Naive thymus-derived CD4-positive, alpha-beta T cell (primary cell): ENCODE data around the gene SRRM5. TPM values are rescaled to one million over a fixed set of nuclear protein-coding genes. Genes with fewer than 3 reads are reported as not detected.

Experiments
- ATAC-seq: fragments of 150-1000 bp; cut with Tn5 transposase; 2 replicates; pipeline ENCODE4 v1.10.0; 2021; ENCODE audit warnings: mild to moderate bottlenecking, moderate library complexity
- CTCF ChIA-PET: fragments of 350-600 bp; sonication (Branson Sonifier 250); formaldehyde crosslinking; loops from one replicate; lab custom pipeline; 2021; ENCODE audit warnings: antibody characterized with exemption; lab: Charles Lee
- POLR2A ChIA-PET: fragments of 350-600 bp; sonication (Branson Sonifier 250); formaldehyde crosslinking; loops from one replicate; lab custom pipeline; 2021; ENCODE audit warnings: antibody characterized with exemption, inconsistent platforms; lab: Charles Lee
- DNase-seq, 9 donors: peaks; one replicate each; pipeline versions ENCODE4 v3.0.0 to v3.0.0-alpha.2; 2020 to 2022; ENCODE audit warnings: mixed read lengths in 1 of 9
- H3K27ac ChIP-seq: one replicate; pipeline ENCODE4 v1.7.0; 2013; ENCODE audit warnings: mild to moderate bottlenecking, low read depth, low read length, moderate library complexity
- H3K27me3 ChIP-seq, 2 donors: one replicate each; pipeline ENCODE4 v1.7.0; 2013; ENCODE audit warnings: low read length in 2 of 2, mild to moderate bottlenecking in 2 of 2, moderate library complexity in 2 of 2; ENCODE audit not compliant: control insufficient read depth in 2 of 2, insufficient read depth in 2 of 2
- H3K36me3 ChIP-seq, 3 experiments: 1 replicate in 2 of 3; 2 replicates in 1 of 3; pipeline ENCODE4 v1.7.0; 2013; ENCODE audit warnings: low read length in 3 of 3, mild to moderate bottlenecking in 3 of 3, moderate library complexity in 1 of 3; ENCODE audit not compliant: insufficient read depth in 3 of 3, control insufficient read depth in 2 of 3
- H3K4me1 ChIP-seq, 2 donors: one replicate each; pipeline ENCODE4 v1.7.0; 2013; ENCODE audit warnings: low read length in 2 of 2, mild to moderate bottlenecking in 2 of 2, moderate library complexity in 1 of 2; ENCODE audit not compliant: control insufficient read depth in 2 of 2, insufficient read depth in 2 of 2
- H3K4me3 ChIP-seq: 2 replicates; pipeline ENCODE4 v1.7.0; 2013; ENCODE audit warnings: mild to moderate bottlenecking, low read length
- H3K9me3 ChIP-seq, 3 experiments: 1 replicate in 2 of 3; 2 replicates in 1 of 3; pipeline ENCODE4 v1.7.0; 2013; ENCODE audit warnings: low read length in 3 of 3; ENCODE audit not compliant: control insufficient read depth in 2 of 3
- H3K27ac Mint-ChIP-seq, 9 donors: one replicate each; pipeline ENCODE4 v1.8.0; 2020 to 2022; ENCODE audit warnings: mixed read lengths in 9 of 9, mild to moderate bottlenecking in 8 of 9, moderate library complexity in 5 of 9, inconsistent platforms in 2 of 9
- H3K27me3 Mint-ChIP-seq, 5 donors: one replicate each; pipeline ENCODE4 v1.8.0; 2021 to 2022; ENCODE audit warnings: mixed read lengths in 5 of 5, mild to moderate bottlenecking in 1 of 5
- H3K36me3 Mint-ChIP-seq, 5 donors: one replicate each; pipeline ENCODE4 v1.8.0; 2020 to 2022; ENCODE audit warnings: mixed read lengths in 5 of 5, mild to moderate bottlenecking in 3 of 5, inconsistent platforms in 1 of 5
- H3K4me1 Mint-ChIP-seq, 7 donors: one replicate each; pipeline ENCODE4 v1.8.0; 2020 to 2022; ENCODE audit warnings: mixed read lengths in 7 of 7, mild to moderate bottlenecking in 3 of 7, inconsistent platforms in 1 of 7
- H3K4me3 Mint-ChIP-seq, 10 donors: one replicate each; pipeline ENCODE4 v1.8.0; 2020 to 2022; ENCODE audit warnings: mild to moderate bottlenecking in 10 of 10, mixed read lengths in 10 of 10, moderate library complexity in 6 of 10, inconsistent platforms in 2 of 10
- H3K9me3 Mint-ChIP-seq, 11 donors: one replicate each; pipeline ENCODE4 v1.8.0; 2020 to 2022; ENCODE audit warnings: mixed read lengths in 11 of 11, mild to moderate bottlenecking in 4 of 11, inconsistent platforms in 1 of 11, moderate library complexity in 1 of 11
- intact Hi-C, 2 donors: fragments of 100-400 bp; cut with micrococcal nuclease; formaldehyde crosslinking; loops; one replicate each; pipeline ENCODE4 v1.15.1; 2023
- polyA plus RNA-seq, 2 donors: library from polyadenylated mRNA; unstranded; fragments of 300-500 nt; fragmentation: Illumina TruSeq; gene quantifications; one replicate each; pipeline ENCODE4 v1.2.3, GENCODE V29; 2021
- total RNA-seq, 6 experiments: library from RNA in 5 of 6; stranded (reverse) in 5 of 6; gene quantifications; 1 replicate in 5 of 6; 2 replicates in 1 of 6; pipeline ENCODE4 v1.2.3 and lab custom pipeline; 2021 to 2026

SRRM5 gene, protein sequence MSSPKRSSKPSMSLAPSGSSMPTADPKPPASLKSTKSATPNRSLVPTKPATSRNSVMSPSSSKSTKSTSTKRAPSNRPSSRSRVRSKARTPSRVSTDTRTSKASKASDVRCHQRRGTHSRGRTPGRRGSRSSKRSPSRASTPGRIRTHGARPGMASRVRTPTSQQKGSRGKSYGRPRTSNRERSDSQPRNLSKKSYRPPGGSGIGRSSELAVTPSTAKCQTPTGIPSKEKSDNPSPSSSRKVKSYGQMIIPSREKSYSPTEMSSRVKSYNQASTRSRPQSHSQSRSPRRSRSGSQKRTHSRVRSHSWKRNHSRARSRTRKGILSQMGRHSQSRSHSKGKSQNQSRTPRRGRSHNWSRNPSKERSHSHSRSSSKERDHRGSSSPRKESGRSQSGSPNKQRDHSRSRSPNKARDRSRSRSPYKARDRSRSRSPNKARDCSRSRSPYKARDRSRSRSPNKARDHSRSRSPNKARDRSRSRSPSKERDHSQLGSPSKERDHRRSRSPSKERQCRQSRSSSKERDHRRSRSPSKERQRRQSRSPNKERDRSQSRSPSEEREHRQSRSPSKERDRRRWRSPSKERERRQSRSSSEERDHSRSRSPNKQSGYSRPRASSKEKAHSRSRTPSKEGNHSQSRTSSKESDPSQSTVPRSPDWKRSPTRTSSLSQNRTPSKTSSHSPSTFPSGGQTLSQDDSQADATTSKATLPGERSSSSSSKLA
- total RNA-seq: 1 to 10 TPM in 3 of 5 experiments, under 1 TPM in 2; 0.56 to 1.7 (median 1.1) TPM
- polyA plus RNA-seq: 1 to 10 TPM in 1 of 2 donors, under 1 TPM in 1; 0.97 to 1.3 TPM
- 0.67 reads per million for total RNA-seq (lab: John Stamatoyannopoulos, UW)

DNA sequence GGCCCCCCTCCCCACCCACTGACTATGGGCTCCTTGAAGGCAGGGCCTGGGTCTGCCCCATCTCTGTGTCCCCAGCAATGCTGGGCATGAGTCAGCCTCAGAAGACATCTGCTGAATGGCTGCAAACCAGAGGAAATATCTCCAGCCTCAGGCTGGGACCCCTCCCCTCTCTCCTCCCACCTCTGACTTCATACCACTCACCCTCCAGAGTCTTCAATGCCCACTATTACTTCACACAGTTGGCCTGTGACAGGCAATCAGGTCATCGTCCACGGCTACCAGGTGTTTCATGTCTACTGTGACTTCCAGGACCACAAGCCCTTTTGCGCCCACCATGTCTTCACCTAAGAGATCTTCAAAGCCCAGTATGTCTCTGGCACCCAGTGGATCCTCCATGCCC is at the start of gene SRRM5:
Gene SRRM5, plus strand, starts transcription at position 301 of the 400 bp plus-strand sequence. Its CDS starts 34 bp downstream, at position 335.
- Histone ChIP-seq H3K4me1 (no peaks in the 10 kb centered on the region), H3K36me3 (peaks cover 0 to 51% (median 14%) of the 10 kb centered on the region in 3 experiments), H3K27me3 (no peaks in the 10 kb centered on the region), H3K27ac (no peak within 1 kb of the TSS), H3K4me3 (no peak within 1 kb of the TSS), H3K9me3 (no peaks in the 10 kb centered on the region)
- ChIA-PET CTCF (interaction anchor here (0.6 kb wide), 1 partner anchor 53 kb away, joined by 3 read pairs; no protein-coding TSS in a partner anchor), POLR2A (no interaction called here)
- Mint-ChIP-seq H3K4me1 (peaks cover 4 to 47% (median 29%) of the 10 kb centered on the region in 7 donors), H3K27ac (peak within 1 kb of the TSS in 8 of 9 donors; percentile 20 to 83 (median 73)), H3K9me3 (no peaks in the 10 kb centered on the region), H3K27me3 (no peaks in the 10 kb centered on the region), H3K36me3 (peaks cover 4 to 40% (median 10%) of the 10 kb centered on the region in 5 donors), H3K4me3 (no peak within 1 kb of the TSS)
- DNase-seq (no peak), ATAC-seq (no peak)
- intact Hi-C loops: no loop called here

DNA sequence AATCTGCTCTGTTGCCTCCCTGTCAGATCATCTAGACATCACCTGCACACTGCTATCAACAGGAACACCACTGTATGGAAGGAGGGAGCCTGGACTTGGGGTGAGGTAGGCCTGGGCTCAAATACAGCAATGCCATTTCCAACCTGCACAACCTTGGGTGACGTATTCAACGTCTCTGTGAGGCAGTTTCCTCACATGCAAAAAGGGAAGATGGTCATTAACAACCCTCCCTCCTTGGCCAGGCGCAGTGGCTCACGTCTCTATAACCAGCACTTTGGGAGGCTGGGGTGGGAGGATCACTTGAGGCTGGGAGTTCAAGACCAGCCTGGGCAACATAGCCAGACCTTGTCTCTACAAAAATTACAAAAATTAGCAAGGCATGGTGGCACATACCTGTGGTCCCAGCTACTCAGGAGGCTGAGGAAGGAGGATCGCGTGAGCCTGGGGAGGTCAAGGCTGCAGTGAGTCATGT is 49.6 kb upstream of the SRRM5 start:
- POLR2A ChIA-PET: interaction anchor here (2.8 to 5.8 kb wide), 2 partner anchors 12 to 33 kb away, joined by 12 to 46 read pairs; partner anchors contain the start of genes IRGQ, PINLYP, XRCC1 and ZNF576
- DNase-seq: peak in 3 of 9 donors; percentile 8 to 20 (median 16)
- Histone ChIP-seq H3K27ac (peak overlapping the region; percentile 79), H3K27me3 (no peaks in the 10 kb centered on the region), H3K36me3 (peaks cover 0 to 23% (median 0%) of the 10 kb centered on the region in 3 experiments), H3K4me1 (peaks cover 31 to 40% of the 10 kb centered on the region in 2 donors), H3K9me3 (no peaks in the 10 kb centered on the region), H3K4me3 (peak overlapping the region; percentile 32)
- CTCF ChIA-PET: interaction anchor here (1.1 to 2.2 kb wide), 2 partner anchors 22 to 32 kb away, joined by 4 to 8 read pairs; no protein-coding TSS in a partner anchor
- intact Hi-C loops: loop anchor here (1.0 to 2.0 kb wide), 4 partner anchors 13 to 34 kb away; partner anchors contain the start of genes PINLYP (in 2 of the 2), XRCC1 (in 2 of the 2), ZNF575 (in 2 of the 2) and IRGQ (in 1 of the 2)
- H3K4me1 Mint-ChIP-seq: peaks cover 33 to 67% (median 63%) of the 10 kb centered on the region in 7 donors
- no peaks in the 10 kb centered on the region for H3K9me3 Mint-ChIP-seq
- no peaks in the 10 kb centered on the region for H3K27me3 Mint-ChIP-seq
- peak; percentile 8 for ATAC-seq
- peak overlapping the region; percentile 63 to 97 (median 87) for H3K4me3 Mint-ChIP-seq
- H3K27ac Mint-ChIP-seq: peak overlapping the region; percentile 75 to 99 (median 96)
- peaks cover 0 to 31% (median 9%) of the 10 kb centered on the region in 5 donors for H3K36me3 Mint-ChIP-seq

DNA sequence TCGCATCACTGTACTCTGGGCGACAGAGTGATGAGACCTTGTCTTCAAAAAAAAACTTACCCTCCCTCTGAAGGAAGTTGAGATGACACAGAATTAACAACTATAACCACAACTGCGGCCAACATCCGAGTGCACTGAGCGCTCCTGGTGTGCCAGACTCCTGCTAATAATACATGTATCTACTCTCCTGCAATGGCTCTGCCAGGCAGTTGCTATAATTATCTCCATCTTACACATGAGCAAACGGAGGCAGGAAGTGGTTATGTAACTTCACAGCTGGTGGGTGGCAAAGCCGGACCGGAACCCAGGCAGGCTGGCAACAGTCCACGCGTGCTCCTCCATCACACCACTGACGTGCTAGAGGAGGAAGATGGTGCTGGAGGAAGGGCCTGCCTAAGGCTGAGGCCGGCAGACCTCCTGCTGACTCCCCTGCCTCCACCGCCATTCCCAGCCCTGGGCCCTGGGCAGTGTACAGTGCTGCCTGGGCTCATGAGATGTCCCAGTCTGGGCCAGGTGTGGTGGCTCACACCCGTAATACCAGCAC is 49.1 kb upstream of the SRRM5 start:
- Histone ChIP-seq H3K27me3 (no peaks in the 10 kb centered on the region), H3K4me1 (peaks cover 31 to 40% of the 10 kb centered on the region in 2 donors), H3K36me3 (peaks cover 0 to 19% (median 0%) of the 10 kb centered on the region in 3 experiments), H3K27ac (peak overlapping the region; percentile 79), H3K4me3 (peak overlapping the region; percentile 32), H3K9me3 (no peaks in the 10 kb centered on the region)
- Mint-ChIP-seq H3K9me3 (no peaks in the 10 kb centered on the region), H3K4me3 (peak overlapping the region; percentile 63 to 97 (median 87)), H3K36me3 (peaks cover 0 to 31% (median 9%) of the 10 kb centered on the region in 5 donors), H3K27me3 (no peaks in the 10 kb centered on the region), H3K4me1 (peaks cover 33 to 65% (median 63%) of the 10 kb centered on the region in 7 donors), H3K27ac (peak overlapping the region; percentile 75 to 99 (median 96))
- ATAC-seq (peak; percentile 91), DNase-seq (peak; percentile 43 to 83 (median 75))
- intact Hi-C loops: loop anchor here (1.0 to 2.0 kb wide), 4 partner anchors 13 to 34 kb away; partner anchors contain the start of genes PINLYP (in 2 of the 2), XRCC1 (in 2 of the 2), ZNF575 (in 2 of the 2) and IRGQ (in 1 of the 2)
- ChIA-PET CTCF (interaction anchor here (1.1 to 2.2 kb wide), 2 partner anchors 22 to 32 kb away, joined by 4 to 8 read pairs; no protein-coding TSS in a partner anchor), POLR2A (interaction anchor here (1.1 to 5.8 kb wide), 4 partner anchors 12 to 33 kb away, joined by 3 to 46 read pairs (median 14); partner anchors contain the start of genes IRGQ, PINLYP, XRCC1 and ZNF575)

DNA sequence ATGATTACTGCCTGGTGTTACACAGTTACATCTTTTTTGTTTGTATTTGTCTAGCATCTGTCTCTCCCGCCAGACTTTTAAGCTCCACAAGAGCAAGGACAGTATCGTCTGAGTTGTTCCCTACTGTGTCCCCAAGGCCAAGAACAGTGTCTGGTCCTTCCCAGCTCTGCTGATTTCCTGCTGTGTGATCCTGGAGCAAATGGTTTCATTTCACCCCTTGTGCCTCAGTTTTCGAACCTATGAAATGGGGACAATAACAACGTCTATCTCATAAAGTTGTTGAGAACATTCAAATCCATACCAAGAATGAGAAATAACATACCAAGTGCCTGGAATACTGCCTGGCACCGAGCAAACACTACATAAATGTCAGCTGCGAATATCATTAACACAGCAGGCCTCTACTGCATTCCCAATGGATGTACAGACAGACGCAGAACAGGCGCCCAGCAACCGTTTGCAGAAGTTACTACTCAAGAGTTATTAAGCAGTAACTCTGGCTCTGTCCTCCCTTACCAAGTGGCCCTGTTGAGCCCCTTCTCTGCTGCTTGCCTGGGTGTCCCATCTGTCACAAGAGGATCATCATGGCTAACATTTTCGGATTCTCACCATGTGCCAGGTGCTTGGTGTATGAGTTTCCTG is 48.0 kb upstream of the SRRM5 start:
- no peaks in the 10 kb centered on the region for H3K9me3 ChIP-seq
- H3K36me3 ChIP-seq: peaks cover 0 to 15% (median 0%) of the 10 kb centered on the region in 3 experiments
- no peak for ATAC-seq
- Mint-ChIP-seq H3K4me1 (peaks cover 33 to 65% (median 59%) of the 10 kb centered on the region in 7 donors), H3K9me3 (no peaks in the 10 kb centered on the region), H3K27ac (peak overlapping the region; percentile 75 to 99 (median 96)), H3K27me3 (no peaks in the 10 kb centered on the region), H3K36me3 (peaks cover 0 to 31% (median 9%) of the 10 kb centered on the region in 5 donors), H3K4me3 (peak overlapping the region; percentile 1 to 97 (median 82))
- POLR2A ChIA-PET: interaction anchor here (0.6 to 5.8 kb wide), 6 partner anchors 9 to 32 kb away, joined by 3 to 46 read pairs (median 8); partner anchors contain the start of genes IRGQ, PINLYP, XRCC1 and ZNF575
- H3K27ac ChIP-seq: peak overlapping the region; percentile 79
- peaks cover 31 to 40% of the 10 kb centered on the region in 2 donors for H3K4me1 ChIP-seq
- intact Hi-C loops: loop anchor here in 1 of 2 donors (2.0 kb wide), 1 partner anchor 31 kb away; the partner anchor contains the start of gene ZNF575
- no peaks in the 10 kb centered on the region for H3K27me3 ChIP-seq
- CTCF ChIA-PET: interaction anchor here (2.2 kb wide), 1 partner anchor 31 kb away, joined by 8 read pairs; no protein-coding TSS in a partner anchor
- no peak overlapping the region for H3K4me3 ChIP-seq
- no peak for DNase-seq

DNA sequence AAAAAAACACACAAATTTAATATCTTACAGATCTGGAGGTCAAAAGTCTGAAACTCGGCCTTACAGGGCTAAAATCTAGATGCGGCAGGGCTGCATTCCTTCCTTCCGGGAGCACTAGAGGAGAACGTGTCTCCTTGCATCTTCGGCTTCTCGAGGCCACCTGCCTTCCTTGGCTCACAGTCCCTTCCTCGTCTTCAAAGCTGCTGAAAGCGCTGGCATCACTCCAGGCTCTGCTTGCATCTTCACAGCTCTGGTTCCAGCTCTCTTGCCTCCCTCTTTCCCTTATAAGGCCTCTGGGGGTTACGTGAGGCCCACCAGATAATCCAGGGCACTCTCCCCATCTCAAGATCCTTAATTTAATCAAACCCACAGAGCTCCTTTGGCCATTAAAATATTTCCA is 47.1 kb upstream of the SRRM5 start:
- POLR2A ChIA-PET: interaction anchor here (0.9 to 1.7 kb wide), 5 partner anchors 10 to 55 kb away, joined by 3 to 6 read pairs (median 5); partner anchors contain the start of genes IRGQ, XRCC1, ZNF428 and ZNF575
- no peaks in the 10 kb centered on the region for H3K27me3 Mint-ChIP-seq
- peak overlapping the region in 6 of 10 donors; percentile 38 to 85 (median 52) for H3K4me3 Mint-ChIP-seq
- Histone ChIP-seq H3K4me3 (no peak overlapping the region), H3K9me3 (no peaks in the 10 kb centered on the region), H3K36me3 (peaks cover 0 to 15% (median 0%) of the 10 kb centered on the region in 3 experiments), H3K27me3 (no peaks in the 10 kb centered on the region), H3K4me1 (peaks cover 33 to 40% of the 10 kb centered on the region in 2 donors), H3K27ac (no peak overlapping the region)
- no peak for ATAC-seq
- H3K9me3 Mint-ChIP-seq: no peaks in the 10 kb centered on the region
- intact Hi-C loops: no loop called here
- H3K27ac Mint-ChIP-seq: peak overlapping the region; percentile 69 to 99 (median 95)
- CTCF ChIA-PET: interaction anchor here (0.8 to 1.8 kb wide), 3 partner anchors 10 to 40 kb away, joined by 3 to 8 read pairs (median 3); partner anchors contain the start of gene XRCC1
- H3K36me3 Mint-ChIP-seq: peaks cover 0 to 31% (median 5%) of the 10 kb centered on the region in 5 donors
- H3K4me1 Mint-ChIP-seq: peaks cover 33 to 64% (median 60%) of the 10 kb centered on the region in 7 donors
- no peak for DNase-seq
